T-helper 22 cell (primary cell): ENCODE results near the gene PPIE.

ENCODE experiments used
- DNase-seq: peaks from one replicate; pipeline ENCODE4 v3.0.0-alpha.2; 2020; ENCODE audit warnings: low read depth

Gene PPIE

GRCh38 chr1:39720094-39720999 is 18.3 kb upstream of the PPIE start:
- DNase-seq, result no peak

DNA sequence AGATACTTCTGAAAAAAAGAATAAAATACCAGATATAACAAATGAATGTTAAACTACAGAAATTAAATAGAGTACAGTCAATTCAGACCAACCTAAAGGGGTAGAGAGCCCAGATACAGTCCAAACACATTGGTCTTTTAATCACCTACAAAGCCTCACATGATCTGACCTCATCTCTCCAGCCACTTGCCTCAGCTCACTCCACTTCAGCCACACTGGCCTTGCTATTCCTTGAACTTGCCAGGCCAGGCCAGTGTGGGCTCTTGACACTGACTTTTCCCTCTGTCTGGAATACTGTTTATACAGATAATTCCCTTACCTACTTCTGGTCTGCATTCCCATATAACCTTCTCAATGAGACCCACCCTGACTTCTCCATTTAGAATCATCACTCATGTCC is 17.0 kb upstream of the PPIE start:
- DNase-seq, result no peak

- no peak for DNase-seq
These were observed 16.2 kb upstream of the PPIE start for GRCh38 chr1:39722495-39722894.

- no peak for DNase-seq
These were observed 12.1 kb upstream of the PPIE start for GRCh38 chr1:39726600-39726999.

DNA sequence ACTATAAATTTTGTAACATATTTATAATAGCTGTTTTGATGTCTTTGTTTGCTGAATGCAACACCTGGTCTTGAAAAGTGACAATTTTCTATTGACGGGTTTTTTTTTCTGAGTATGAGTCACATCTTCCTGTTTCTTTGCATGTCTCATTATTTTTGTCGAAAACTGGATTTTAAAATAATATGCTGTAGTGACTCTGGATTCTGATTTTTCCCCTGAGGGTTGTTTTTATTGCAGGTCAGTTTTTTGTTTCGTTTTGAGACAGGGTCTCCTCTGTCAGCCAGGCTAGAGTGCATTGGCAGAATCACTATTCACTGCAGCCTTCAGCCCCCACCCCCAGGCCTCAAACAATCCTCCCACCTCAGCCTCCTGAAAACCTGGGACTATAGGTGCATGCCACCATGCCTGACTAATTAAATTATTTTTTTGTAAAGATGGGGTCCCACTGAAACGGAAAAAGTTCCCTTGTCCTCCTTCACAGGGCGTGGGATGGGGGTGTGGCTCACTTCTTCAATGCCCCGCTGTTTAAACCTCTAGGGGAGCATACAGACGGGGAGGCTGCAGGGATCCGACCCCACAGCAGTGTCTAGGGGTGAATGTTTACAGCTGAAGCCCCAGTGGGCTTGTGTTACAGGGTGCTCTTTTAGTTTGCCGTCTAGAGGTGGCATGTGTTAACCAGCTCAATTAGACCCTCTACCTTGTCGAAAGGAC is 11.3 kb upstream of the PPIE start:
- DNase-seq, result no peak

DNA sequence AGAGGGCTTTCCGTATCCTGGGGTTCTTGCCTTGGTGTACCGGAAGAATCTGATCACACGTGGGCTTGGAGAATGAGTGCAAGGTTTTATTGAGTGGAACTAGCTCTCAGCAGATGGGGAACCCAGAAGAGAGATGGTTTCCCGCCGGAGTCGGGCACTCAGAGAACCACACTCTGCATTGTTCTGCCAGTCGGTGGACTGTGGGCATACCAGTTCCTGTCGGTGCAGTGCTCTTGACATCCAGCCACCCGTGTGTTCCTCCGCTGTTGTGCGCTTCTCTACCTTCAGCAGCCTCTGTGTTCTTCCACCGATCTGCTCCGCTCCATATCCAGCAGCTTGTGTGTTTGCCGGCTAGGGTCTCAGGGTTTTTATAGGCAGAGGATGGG is 10.8 kb upstream of the PPIE start:
- no peak for DNase-seq

- no peak for DNase-seq
These were observed 9.7 kb upstream of the PPIE start for GRCh38 chr1:39729030-39729429.

- no peak for DNase-seq
These were observed 8.8 kb upstream of the PPIE start for GRCh38 chr1:39729842-39730241.

DNA sequence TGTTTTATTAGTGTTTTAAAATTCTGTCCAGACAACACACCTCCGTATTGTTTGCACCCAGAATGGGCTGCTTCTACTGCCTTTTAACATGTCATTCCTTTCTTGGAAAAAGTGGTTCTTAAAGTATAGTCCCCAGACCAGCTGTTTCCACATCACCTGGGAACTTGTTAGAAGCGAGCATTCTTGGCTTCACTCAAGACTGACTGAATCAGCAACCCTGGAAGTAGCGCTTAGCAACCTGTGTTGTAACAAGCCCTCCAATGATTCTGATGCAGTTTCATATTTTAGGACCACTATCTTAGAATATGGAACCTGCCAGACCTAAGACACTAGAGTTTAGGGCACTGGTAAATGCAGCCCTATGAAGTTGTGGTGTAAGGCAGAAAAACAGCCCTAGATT is 6.0 kb upstream of the PPIE start:
- no peak for DNase-seq

DNA sequence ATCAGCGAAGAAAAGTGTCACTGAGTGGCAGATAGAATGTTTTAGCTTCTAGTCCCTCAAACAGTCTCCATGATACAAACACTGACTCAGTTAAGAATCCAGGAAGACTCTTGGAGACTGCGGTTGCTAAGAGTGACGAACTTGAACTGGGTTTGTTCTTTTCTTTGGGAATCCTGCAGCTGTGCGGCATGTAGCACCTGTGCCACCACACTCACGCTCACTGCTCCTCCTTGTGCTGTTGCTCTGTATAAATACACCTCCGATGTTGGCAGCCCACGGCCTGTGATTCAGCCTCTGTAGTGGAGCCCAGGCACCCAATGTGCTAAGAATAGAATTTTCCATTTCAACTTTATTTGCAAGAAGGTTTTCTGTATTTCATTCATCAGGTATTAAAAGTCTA is 5.5 kb upstream of the PPIE start:
- DNase-seq, result no peak

DNA sequence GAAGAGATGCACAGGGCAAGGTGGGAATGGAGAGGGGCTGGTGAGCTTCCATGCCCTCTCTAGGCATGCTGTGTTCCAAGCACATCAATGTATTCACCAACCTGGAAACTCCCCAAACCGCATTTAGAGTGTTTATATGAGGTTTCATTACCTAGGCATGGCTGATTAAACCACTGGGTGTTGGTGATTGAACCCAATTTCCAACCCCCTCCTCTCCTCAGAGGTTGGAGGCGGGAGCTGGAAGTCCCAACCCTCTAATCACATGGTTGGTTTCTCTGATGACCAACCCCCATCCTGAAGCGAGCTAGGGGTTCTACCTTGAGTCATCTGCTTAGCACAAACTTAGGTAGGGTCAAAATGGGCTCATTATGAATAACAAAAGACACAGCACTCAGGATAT is 3.0 kb upstream of the PPIE start:
- no peak for DNase-seq

- no peak for DNase-seq
These were observed 1.0 kb upstream of the PPIE start for GRCh38 chr1:39737546-39738169.

DNA sequence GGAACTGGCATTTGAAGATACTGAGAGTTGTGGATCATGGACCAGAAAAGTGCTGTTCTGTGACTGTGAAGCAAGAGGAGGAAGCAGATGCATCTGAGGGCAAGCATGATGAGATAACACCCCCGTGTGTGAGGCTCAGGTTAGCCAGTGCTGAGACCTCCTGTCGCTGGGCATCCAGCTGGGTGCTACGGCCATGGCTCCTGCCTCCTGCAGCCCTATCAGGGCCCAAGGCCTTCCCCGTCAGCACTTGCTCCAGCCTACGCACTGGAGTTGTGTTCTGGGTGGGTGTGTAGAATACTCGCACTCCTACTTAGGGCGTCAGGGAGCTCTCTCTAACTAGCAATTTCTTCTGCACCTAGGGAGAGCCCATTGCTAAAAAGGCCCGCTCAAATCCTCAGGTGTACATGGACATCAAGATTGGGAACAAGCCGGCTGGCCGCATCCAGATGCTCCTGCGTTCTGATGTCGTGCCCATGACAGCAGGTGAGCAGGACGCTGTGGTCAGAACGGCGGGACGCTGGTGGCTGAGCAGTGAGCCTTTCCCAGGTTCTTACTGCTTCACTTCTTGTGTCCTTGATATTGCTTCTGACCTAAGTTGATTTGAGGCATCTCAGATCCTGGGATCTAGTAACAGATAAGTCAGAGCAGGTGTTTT is 6.5 kb downstream of the PPIE start:
- DNase-seq, result no peak

DNA sequence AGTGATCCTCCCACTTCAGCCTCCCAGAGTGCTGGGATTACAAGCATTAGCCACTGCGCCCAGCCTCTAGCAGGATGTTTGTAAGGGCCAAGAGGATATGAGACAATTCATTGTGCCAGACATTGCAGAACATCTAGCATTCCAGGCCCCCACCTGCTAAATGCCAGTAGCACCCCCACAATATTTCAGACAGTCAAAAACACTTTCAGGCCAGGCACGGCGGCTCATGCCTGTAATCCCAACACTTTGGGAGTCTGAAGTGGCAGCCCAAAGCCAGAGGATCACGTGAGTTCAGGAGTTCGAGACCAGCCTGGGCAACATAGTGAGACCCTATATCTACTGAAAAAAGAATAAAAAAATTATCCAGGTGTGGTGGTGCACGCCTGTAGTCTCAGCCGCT is 12.9 kb downstream of the PPIE start:
- no peak for DNase-seq

GRCh38 chr1:39752703-39753102 is 14.0 kb downstream of the PPIE start:
- DNase-seq, result no peak

DNA sequence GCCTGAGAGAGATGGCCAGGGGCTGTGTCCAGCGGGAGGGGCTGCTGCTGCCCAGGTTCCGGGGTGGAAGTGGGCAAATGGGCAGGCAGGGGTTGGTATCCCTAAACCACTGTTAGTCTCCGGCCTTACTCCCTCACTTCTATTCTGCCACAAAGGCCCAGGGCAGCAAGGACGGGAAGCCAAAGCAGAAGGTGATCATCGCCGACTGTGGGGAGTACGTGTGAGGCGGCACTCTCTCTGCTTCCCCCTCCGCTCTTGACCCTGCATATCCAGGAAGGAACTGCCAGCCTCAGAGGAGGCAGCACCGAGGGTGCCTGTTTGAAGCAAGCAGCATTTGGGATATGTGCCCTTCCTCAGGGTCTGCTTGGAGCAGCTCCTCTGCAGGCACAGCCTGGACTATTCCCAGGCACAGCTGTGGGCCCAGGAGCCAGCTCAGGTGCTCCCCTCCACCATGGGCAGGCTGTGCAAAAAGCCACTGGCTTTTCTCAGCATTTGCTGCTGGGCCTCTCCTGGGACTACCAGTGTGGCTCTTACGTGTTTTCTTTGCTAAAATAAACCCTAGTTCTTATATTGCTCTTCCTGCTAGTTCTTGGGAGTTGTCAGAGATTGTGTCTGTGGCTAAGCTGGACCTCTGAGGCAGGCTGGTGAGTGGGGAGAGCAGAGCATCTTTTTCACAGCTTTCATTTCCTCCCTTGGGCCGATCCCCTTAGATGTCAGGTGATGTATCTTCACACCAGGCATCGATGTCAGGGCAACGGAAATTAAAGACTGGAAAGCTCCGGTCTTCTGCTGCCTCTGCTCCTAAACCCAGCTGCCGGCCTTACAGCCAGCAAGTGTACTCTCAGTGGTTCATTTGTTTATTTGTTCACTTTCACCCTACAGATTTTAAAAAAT is 14.7 kb downstream of the PPIE start:
- no peak for DNase-seq

DNA sequence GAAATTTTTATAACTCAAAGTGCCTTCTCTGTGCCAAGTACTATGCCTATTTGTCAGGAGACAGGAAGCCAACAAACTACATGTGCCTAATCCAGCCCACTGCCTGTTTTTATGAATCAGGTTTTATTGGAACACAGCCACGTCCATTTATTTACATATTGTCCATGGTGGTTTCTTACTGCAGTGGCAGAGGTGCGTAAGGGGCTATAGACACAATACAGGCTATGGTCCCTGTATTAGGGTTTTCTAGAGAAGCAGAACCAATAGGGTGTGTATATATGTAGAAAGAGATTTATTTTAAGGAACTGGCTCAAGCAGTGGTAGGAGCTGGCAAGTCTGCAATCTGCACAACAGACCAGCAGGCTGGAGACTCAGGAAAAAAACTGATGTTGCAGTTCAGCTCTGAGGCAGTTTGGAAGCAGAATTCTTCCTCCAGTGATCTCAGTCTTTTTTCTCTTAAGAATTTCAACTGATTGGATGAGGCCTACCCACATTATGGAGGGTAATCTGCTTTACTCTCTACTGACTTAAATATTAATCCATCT is 15.4 kb downstream of the PPIE start:
- no peak for DNase-seq

GRCh38 chr1:39754906-39755504 is 16.3 kb downstream of the PPIE start:
- DNase-seq, result no peak

DNA sequence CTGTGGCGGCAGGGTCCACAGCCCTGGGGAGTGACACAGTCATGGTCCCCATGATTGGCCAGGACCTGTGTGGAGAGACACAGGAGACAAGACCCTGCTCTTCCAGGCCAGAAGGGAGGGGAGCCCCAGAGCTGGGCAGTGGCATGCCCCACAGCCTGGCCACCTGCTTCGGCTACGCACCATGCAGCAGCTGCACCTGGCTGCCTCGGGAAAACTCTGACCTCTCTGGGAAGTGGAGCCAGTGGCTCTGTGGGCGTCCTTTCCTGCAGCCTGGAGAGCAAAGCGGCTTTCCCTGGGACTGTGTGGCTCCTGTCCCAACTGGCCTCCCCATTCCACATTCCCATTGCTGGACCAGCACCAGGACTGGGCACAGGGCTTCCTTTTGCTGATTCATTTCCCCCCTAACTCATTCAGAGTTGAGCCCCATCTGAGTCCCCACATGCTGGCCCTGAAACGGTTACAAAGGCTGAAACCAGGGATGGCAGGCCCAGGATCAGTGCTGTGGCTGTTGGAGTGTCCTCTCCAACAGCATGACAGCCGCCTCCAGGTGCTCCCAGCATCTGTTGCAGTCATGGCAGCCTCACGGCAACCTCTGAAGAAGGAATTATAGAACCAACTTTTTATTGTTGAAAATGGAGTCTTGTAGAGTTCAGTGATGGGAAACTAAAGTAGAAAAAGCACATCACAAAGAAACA is 17.4 kb downstream of the PPIE start:
- DNase-seq, result no peak

DNA sequence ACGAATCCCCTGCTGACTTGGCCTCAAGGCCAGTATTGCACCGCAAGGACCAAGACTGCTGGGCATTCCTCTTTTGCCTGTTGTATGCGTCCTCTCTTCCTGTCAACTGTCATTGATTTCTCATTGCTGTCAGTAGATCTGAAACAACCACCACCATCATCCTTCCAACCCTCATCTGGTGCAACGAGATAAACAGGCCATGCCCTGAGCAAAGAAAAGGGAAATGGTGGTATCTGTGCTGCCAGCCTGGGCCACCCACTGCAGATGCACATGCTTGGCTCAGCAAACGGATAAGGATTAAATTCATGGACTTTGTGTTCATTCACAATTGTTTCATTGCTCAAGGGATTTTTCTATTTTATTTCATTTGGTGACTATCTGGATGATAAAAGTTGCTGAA is 18.8 kb downstream of the PPIE start:
- no peak for DNase-seq
